Fibroblast of mammary gland (primary cell): ENCODE measurements around the gene CDH4.

Source experiments
- DNase-seq: peaks from one replicate; pipeline ENCODE4 v3.0.0-alpha.2; 2010; ENCODE audit warnings: low read depth
- H3K4me3 ChIP-seq: 2 replicates; pipeline ENCODE4 v1.5.1; 2011; ENCODE audit warnings: low read depth, mild to moderate bottlenecking, low read length, moderate library complexity; ENCODE audit not compliant: control insufficient read depth
- CTCF ChIP-seq: conservative IDR thresholded peaks from 2 replicates; pipeline ENCODE4 v1.5.1; 2011; ENCODE audit warnings: low read depth, low read length, inconsistent platforms; ENCODE audit not compliant: control insufficient read depth, insufficient read depth

The CDH4 gene

DNA sequence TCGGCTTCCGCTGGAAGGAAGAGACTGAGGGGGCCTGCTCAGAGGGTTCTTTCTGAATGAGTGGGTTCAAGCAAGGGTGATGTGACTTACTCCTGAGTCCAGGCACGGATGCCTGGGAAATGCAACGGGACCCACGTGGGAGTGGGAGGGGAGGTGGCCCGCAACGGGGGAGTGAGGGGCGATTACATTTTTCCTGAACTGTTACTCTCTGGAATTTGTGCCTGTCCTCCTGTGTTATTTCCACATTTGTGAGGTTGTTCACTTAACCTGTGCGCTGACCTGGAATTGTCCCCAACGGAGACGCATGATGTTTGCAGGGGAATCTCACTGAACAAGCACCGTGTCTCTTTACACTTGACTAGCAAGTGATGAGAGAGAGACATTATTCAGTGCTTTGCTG, 209.4 kb downstream of the CDH4 start:
- no peak overlapping the region for H3K4me3 ChIP-seq
- DNase-seq = no peak
- TF ChIP-seq CTCF = no peak

GRCh38 chr20:61464307-61465303, 212.5 kb downstream of the CDH4 start:
- TF ChIP-seq CTCF = no peak
- peak; percentile 28 for DNase-seq
- no peak overlapping the region for H3K4me3 ChIP-seq

- no peak for TF ChIP-seq CTCF
- H3K4me3 ChIP-seq = no peak overlapping the region
Observed at GRCh38 chr20:61475729-61476128, 223.7 kb downstream of the CDH4 start.

DNA sequence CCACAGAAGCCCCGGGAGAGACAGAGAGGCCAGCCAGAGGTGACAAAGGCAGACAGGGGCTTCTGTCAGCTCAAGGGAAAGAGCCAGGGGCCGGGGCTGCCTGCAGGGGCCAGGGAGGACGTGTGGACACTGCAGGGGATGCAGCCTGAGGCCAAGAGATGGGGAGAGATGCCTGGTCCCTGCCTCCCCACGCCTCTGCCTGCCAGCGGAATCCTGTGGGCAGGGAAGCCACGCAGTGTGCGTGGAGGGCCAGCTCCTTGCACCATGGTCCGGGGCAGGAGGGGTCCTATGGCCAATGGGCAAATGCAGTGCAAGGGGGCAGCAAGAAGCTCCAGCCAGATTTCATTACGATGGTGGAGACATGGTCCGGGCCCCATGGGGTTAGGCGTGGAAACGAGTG, 224.9 kb downstream of the CDH4 start:
- H3K4me3 ChIP-seq = no peak overlapping the region
- DNase-seq = no peak
- TF ChIP-seq CTCF = no peak

More at GRCh38 chr20:61475729-61476128, 223.7 kb downstream of the CDH4 start:
- DNase-seq = no peak

DNA sequence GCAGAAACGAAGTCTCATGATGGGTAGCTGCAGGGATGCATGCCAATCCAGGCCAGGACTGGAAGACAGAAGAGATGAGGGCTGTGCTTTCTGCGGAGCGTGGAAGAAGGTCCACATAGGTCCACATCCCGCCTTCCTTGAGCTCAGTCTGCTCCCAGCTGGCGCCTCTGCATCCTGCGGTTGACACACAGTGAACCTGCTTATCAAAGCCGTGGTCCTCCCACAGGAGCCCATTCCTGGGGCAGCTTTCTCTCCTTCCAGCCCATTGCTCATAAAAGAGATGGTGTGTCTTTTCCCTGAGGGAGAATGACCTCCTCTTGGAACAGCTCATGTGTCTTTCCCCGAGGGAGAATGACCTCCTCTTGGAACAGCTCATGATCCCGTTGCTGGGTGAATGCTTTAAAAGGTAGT, 225.4 kb downstream of the CDH4 start:
- no peak for DNase-seq
- no peak for TF ChIP-seq CTCF
- H3K4me3 ChIP-seq = no peak overlapping the region

GRCh38 chr20:61478094-61478493, 226.0 kb downstream of the CDH4 start:
- no peak overlapping the region for H3K4me3 ChIP-seq
- peak; percentile 12 for DNase-seq
- no peak for TF ChIP-seq CTCF
